GM10266 (cell line): Measurements from ENCODE around the gene SPAAR.

ENCODE experiments used
- DNase-seq: peaks from one replicate; pipeline ENCODE4 v3.0.0; 2012; ENCODE audit errors: extremely low spot score
- CTCF ChIP-seq: IDR thresholded peaks from 2 replicates; pipeline ENCODE4 v1.5.1; 2012; ENCODE audit warnings: mild to moderate bottlenecking, low read depth; ENCODE audit not compliant: control insufficient read depth, insufficient read depth; ENCODE audit errors: missing control alignments

Gene SPAAR

GRCh38 chr9:35918780-35919179 lies 9.5 kb downstream of the SPAAR start:
- no peak for DNase-seq
- TF ChIP-seq CTCF: no peak

GRCh38 chr9:35919212-35920008 lies 10.1 kb downstream of the SPAAR start:
- no peak for DNase-seq
- TF ChIP-seq CTCF: no peak

- no peak for TF ChIP-seq CTCF
These were observed 10.8 kb downstream of the SPAAR start for GRCh38 chr9:35920051-35920620.

GRCh38 chr9:35923598-35923926 lies 14.3 kb downstream of the SPAAR start:
- no peak for DNase-seq
- TF ChIP-seq CTCF: no peak

More at GRCh38 chr9:35920051-35920620, 10.8 kb downstream of the SPAAR start:
- DNase-seq: no peak

GRCh38 chr9:35923927-35924763 lies 14.9 kb downstream of the SPAAR start:
- DNase-seq: no peak
- TF ChIP-seq CTCF: no peak

GRCh38 chr9:35928591-35929452 lies 19.5 kb downstream of the SPAAR start:
- TF ChIP-seq CTCF: no peak
- no peak for DNase-seq
